GM12878 (cell line): ENCODE data around the gene UBE2E1. TPM values are rescaled to one million over a fixed set of nuclear protein-coding genes. Genes with fewer than 3 reads are reported as not detected.

ENCODE experiments used
- BCL11A ChIP-seq: IDR thresholded peaks from 2 replicates; pipeline ENCODE4 v1.6.1; 2011; ENCODE audit warnings: low read depth, low read length
- CBX5 ChIP-seq: sonication (generic); IDR thresholded peaks from 2 replicates; pipeline ENCODE4 v1.6.1; 2016; ENCODE audit warnings: low read depth, moderate library complexity, mild to moderate bottlenecking, inconsistent platforms
- CEBPB ChIP-seq, 2 experiments: fragments of 150-350 bp in 1 of 2; IDR thresholded peaks; 2 replicates each; pipeline ENCODE4 v1.6.1; 2012 to 2014; ENCODE audit warnings: low read depth in 2 of 2, low read length in 2 of 2, borderline replicate concordance in 1 of 2, inconsistent platforms in 1 of 2
- EZH2 ChIP-seq: IDR thresholded peaks from 2 replicates; pipeline ENCODE4 v1.6.1; 2012; ENCODE audit warnings: low read depth, mild to moderate bottlenecking, control low read depth, inconsistent platforms, low read length, borderline replicate concordance; ENCODE audit not compliant: control insufficient read depth
- IRF4 ChIP-seq: IDR thresholded peaks from 2 replicates; pipeline ENCODE4 v1.6.1; 2011; ENCODE audit warnings: low read depth, low read length
- KAT2A ChIP-seq: conservative IDR thresholded peaks from 2 replicates; pipeline ENCODE4 v1.6.1; 2011; ENCODE audit warnings: low read depth, low read length; ENCODE audit not compliant: control insufficient read depth
- KLF5 ChIP-seq: fragments of 450-650 bp; IDR thresholded peaks from 2 replicates; pipeline ENCODE4 v1.6.1; 2014; ENCODE audit warnings: mild to moderate bottlenecking; ENCODE audit not compliant: partially characterized antibody
- MTA2 ChIP-seq: fragments of 450-650 bp; IDR thresholded peaks from 2 replicates; pipeline ENCODE4 v1.6.1; 2016; ENCODE audit warnings: low read depth, mild to moderate bottlenecking, moderate library complexity
- MXI1 ChIP-seq: fragments of 150-350 bp; IDR thresholded peaks from 2 replicates; pipeline ENCODE4 v1.6.1; 2011; ENCODE audit warnings: low read depth, mild to moderate bottlenecking, inconsistent platforms, low read length, improper control_type of control experiment
- PAX8 ChIP-seq: fragments of 450-650 bp; IDR thresholded peaks from 2 replicates; pipeline ENCODE4 v1.6.1; 2017; ENCODE audit warnings: mild to moderate bottlenecking, moderate library complexity
- RAD51 ChIP-seq: fragments of 450-650 bp; IDR thresholded peaks from 2 replicates; pipeline ENCODE4 v1.6.1; 2016; ENCODE audit warnings: moderate library complexity, mild to moderate bottlenecking, inconsistent platforms
- RB1 ChIP-seq: fragments of 450-650 bp; formaldehyde crosslinking; IDR thresholded peaks from 2 replicates; pipeline ENCODE4 v1.6.1; 2017; ENCODE audit warnings: mild to moderate bottlenecking, borderline replicate concordance
- RUNX3 ChIP-seq: IDR thresholded peaks from 2 replicates; pipeline ENCODE4 v1.6.1; 2012; ENCODE audit warnings: low read length, inconsistent platforms
- TCF7 ChIP-seq: IDR thresholded peaks from 2 replicates; pipeline ENCODE4 v1.6.1; 2014; ENCODE audit warnings: antibody characterized with exemption, borderline replicate concordance
- YY1 ChIP-seq: IDR thresholded peaks from 2 replicates; pipeline ENCODE4 v1.6.1; 2011; ENCODE audit warnings: low read depth, mild to moderate bottlenecking, low read length
- ZNF24 ChIP-seq: fragments of 450-650 bp; IDR thresholded peaks from 2 replicates; pipeline ENCODE4 v1.6.1; 2017; ENCODE audit warnings: antibody characterized with exemption, mild to moderate bottlenecking
- polyA plus RNA-seq, 11 experiments: library from polyadenylated mRNA; depleted of rRNA in 4 of 11; unstranded in 6 of 11; stranded (reverse) in 5 of 11; fragments of >200 nt; fragmentation: Nextera tagmentation in 4 of 11; fragmentation: Illumina TruSeq in 1 of 11; extraction: Ambion mirVana in 4 of 11; extraction: Trizol in 1 of 11; gene quantifications; 1 replicate in 1 of 11; 2 replicates in 10 of 11; pipeline versions ENCODE4 v1.2.1 to v1.2.3, GENCODE V29; 2011 to 2016; ENCODE audit warnings: inconsistent platforms in 2 of 11, missing spikeins in 2 of 11, low read depth in 1 of 11
- total RNA-seq, 4 experiments: library from RNA; depleted of rRNA in 3 of 4; stranded (reverse); fragments of >200 nt in 3 of 4; fragmentation: Illumina TruSeq in 1 of 4; extraction: Trizol in 1 of 4; gene quantifications; 2 replicates each; pipeline versions ENCODE4 v1.2.1 to v1.2.3, GENCODE V29; 2013 to 2021
- TF ChIP-seq, protein P1 (sequence below): fragments of 450-650 bp; IDR thresholded peaks from 2 replicates; pipeline ENCODE4 v1.6.1; 2016; ENCODE audit warnings: mild to moderate bottlenecking
- TF ChIP-seq, protein P2 (sequence below): fragments of 450-650 bp; formaldehyde crosslinking; IDR thresholded peaks from 2 replicates; pipeline ENCODE4 v1.5.0; 2022; ENCODE audit warnings: mild to moderate bottlenecking, missing genetic modification characterization
- TF ChIP-seq, protein P3 (sequence below): IDR thresholded peaks from 2 replicates; pipeline ENCODE4 v1.6.1; 2011; ENCODE audit warnings: borderline replicate concordance, low read depth, mild to moderate bottlenecking, moderate library complexity, mixed read lengths, low read length; ENCODE audit not compliant: insufficient read depth; ENCODE audit errors: extremely low read length
- TF ChIP-seq, protein P4 (sequence below): IDR thresholded peaks from 2 replicates; pipeline ENCODE4 v1.6.1; 2011; ENCODE audit warnings: mild to moderate bottlenecking, low read depth, low read length, moderate library complexity; ENCODE audit not compliant: insufficient replicate concordance
- TF ChIP-seq, protein P5 (sequence below): fragments of 450-650 bp; conservative IDR thresholded peaks from 2 replicates; pipeline ENCODE4 v1.6.1; 2017; ENCODE audit warnings: mild to moderate bottlenecking, moderate library complexity

Gene UBE2E1
- total and polyA plus RNA-seq, 10 of the 15 experiments (the other 5 are each of a cell fraction or from before 2014, with no cell fraction given): 18.7 to 425 (median 147) TPM

DNA sequence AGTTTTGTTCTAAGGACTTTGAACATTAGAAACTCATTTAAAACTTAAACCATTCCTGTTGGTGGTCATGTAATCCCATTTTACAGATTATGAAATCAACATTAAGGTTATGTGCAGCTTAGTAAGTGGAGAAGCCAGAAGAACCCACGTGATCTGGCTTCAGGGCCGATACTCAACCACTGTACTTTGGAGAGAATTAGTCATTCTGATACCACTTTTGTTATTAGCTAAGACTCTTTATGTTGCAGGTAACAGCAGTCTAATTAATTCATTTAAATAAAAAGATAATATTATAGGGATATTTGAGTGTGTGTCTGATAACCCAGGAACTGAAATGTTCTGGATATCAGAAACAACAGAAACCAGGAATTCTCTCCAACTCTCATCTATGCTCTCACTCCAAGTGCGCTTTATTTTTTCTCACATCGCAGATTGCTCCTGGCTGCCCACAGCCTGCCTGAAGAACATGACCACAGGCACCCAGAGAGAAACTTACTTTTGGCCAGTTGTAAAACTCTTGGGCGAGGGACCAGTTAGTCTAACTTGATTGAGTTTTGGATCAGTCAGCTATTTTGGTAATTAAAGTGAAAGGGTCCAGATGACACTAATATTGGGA is 25.2 kb downstream of the UBE2E1 start (continued):
- TF ChIP-seq, protein P1, sequence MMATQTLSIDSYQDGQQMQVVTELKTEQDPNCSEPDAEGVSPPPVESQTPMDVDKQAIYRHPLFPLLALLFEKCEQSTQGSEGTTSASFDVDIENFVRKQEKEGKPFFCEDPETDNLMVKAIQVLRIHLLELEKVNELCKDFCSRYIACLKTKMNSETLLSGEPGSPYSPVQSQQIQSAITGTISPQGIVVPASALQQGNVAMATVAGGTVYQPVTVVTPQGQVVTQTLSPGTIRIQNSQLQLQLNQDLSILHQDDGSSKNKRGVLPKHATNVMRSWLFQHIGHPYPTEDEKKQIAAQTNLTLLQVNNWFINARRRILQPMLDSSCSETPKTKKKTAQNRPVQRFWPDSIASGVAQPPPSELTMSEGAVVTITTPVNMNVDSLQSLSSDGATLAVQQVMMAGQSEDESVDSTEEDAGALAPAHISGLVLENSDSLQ: no peak
- TF ChIP-seq ZNF24 (peak; percentile 5; the same call in 1 of the 2 replicates), TCF7 (no peak), RAD51 (peak; percentile 96), PAX8 (no peak), YY1 (no peak), KLF5 (no peak), RB1 (no peak), CBX5 (no peak), MXI1 (no peak), KAT2A (no peak), RUNX3 (peak; percentile 87), IRF4 (peak; percentile 76; the same call in 1 of the 2 replicates), CEBPB (IDR thresholded peaks at IDR 0.05; ENCODE audit: borderline replicate concordance in 1 of 2, low read depth in 2 of 2, low read length in 2 of 2) (no peak; a peak in 1 of 4 replicates), BCL11A (peak; percentile 68; the same call in 1 of the 2 replicates), MTA2 (peak; percentile 96), EZH2 (no peak)
- TF ChIP-seq, protein P2, sequence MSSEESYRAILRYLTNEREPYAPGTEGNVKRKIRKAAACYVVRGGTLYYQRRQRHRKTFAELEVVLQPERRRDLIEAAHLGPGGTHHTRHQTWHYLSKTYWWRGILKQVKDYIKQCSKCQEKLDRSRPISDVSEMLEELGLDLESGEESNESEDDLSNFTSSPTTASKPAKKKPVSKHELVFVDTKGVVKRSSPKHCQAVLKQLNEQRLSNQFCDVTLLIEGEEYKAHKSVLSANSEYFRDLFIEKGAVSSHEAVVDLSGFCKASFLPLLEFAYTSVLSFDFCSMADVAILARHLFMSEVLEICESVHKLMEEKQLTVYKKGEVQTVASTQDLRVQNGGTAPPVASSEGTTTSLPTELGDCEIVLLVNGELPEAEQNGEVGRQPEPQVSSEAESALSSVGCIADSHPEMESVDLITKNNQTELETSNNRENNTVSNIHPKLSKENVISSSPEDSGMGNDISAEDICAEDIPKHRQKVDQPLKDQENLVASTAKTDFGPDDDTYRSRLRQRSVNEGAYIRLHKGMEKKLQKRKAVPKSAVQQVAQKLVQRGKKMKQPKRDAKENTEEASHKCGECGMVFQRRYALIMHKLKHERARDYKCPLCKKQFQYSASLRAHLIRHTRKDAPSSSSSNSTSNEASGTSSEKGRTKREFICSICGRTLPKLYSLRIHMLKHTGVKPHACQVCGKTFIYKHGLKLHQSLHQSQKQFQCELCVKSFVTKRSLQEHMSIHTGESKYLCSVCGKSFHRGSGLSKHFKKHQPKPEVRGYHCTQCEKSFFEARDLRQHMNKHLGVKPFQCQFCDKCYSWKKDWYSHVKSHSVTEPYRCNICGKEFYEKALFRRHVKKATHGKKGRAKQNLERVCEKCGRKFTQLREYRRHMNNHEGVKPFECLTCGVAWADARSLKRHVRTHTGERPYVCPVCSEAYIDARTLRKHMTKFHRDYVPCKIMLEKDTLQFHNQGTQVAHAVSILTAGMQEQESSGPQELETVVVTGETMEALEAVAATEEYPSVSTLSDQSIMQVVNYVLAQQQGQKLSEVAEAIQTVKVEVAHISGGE (CRISPR knock-in tag): no peak
- TF ChIP-seq, protein P3, sequence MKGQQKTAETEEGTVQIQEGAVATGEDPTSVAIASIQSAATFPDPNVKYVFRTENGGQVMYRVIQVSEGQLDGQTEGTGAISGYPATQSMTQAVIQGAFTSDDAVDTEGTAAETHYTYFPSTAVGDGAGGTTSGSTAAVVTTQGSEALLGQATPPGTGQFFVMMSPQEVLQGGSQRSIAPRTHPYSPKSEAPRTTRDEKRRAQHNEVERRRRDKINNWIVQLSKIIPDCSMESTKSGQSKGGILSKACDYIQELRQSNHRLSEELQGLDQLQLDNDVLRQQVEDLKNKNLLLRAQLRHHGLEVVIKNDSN: peak; percentile 46
- TF ChIP-seq, protein P4, sequence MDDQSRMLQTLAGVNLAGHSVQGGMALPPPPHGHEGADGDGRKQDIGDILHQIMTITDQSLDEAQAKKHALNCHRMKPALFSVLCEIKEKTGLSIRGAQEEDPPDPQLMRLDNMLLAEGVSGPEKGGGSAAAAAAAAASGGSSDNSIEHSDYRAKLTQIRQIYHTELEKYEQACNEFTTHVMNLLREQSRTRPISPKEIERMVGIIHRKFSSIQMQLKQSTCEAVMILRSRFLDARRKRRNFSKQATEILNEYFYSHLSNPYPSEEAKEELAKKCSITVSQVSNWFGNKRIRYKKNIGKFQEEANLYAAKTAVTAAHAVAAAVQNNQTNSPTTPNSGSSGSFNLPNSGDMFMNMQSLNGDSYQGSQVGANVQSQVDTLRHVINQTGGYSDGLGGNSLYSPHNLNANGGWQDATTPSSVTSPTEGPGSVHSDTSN: no peak
- TF ChIP-seq, protein P5, sequence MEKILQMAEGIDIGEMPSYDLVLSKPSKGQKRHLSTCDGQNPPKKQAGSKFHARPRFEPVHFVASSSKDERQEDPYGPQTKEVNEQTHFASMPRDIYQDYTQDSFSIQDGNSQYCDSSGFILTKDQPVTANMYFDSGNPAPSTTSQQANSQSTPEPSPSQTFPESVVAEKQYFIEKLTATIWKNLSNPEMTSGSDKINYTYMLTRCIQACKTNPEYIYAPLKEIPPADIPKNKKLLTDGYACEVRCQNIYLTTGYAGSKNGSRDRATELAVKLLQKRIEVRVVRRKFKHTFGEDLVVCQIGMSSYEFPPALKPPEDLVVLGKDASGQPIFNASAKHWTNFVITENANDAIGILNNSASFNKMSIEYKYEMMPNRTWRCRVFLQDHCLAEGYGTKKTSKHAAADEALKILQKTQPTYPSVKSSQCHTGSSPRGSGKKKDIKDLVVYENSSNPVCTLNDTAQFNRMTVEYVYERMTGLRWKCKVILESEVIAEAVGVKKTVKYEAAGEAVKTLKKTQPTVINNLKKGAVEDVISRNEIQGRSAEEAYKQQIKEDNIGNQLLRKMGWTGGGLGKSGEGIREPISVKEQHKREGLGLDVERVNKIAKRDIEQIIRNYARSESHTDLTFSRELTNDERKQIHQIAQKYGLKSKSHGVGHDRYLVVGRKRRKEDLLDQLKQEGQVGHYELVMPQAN: no peak
